ENCODE measurements around the gene GSTM3. TPM values are rescaled to one million over a fixed set of nuclear protein-coding genes. Genes with fewer than 3 reads are reported as not detected.

Gene GSTM3
- total and polyA plus RNA-seq, 2 of the 13 experiments (the other 11 are each of a cell fraction or from before 2014, with no cell fraction given), result 127 to 142 TPM

DNA sequence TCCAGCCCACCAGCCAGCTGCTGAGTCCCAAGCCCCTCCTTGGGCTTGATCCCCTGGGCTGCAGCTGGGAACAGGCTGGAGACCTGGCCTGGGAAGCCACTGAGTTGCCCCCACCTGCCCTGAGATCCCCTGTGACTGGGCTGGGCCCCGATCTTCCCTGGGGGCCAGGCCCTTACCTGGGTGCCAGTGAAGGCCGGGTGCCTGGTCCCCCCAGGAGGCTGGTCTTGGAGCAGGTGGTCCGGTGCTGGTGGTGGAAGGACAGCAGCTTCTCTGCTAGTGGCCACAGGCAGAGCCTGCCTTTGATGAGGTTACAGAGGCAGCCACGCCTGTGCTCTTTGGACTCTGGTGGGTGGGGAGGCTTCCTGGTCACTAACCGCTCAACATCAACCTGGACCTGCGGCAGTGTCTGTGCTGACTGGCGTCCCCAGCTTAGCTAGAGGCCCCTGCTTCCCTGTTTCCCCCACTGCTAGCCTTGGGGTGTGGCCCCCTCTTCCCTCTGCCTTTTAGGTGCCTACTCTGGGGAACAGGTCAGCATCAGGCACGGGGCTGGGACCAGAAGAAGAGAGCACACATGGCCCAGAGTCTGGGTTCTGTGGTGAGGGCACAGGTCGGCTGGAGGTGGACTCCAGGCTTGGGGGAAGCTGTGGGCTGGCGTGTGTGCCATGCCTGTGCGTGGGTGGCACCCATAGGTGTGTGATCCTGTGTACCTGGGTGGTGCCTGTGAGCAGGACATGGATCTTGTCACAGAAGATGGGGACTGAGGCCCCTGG lies 23.0 kb upstream of the GSTM3 start, which contains the start of gene EPS8L3 (continued):
- TF ChIP-seq ZNF563 (CRISPR knock-in tag; IDR thresholded peaks at IDR 0.05) (peak; percentile 79; the same call in 1 of the 2 replicates), FOXC1 (CRISPR knock-in tag; IDR thresholded peaks at IDR 0.05; ENCODE audit: borderline replicate concordance) (no peak), ZNF207 (IDR thresholded peaks at IDR 0.05; ENCODE audit: borderline replicate concordance) (no peak), ZNF343 (CRISPR knock-in tag; IDR thresholded peaks at IDR 0.05) (0 out of 2 replicates have a peak, but pooled peaks have one; percentile 42), NPAS2 (CRISPR knock-in tag; IDR thresholded peaks at IDR 0.05; ENCODE audit: borderline replicate concordance) (no peak), ZNF383 (CRISPR knock-in tag; IDR thresholded peaks at IDR 0.05; ENCODE audit: borderline replicate concordance) (no peak), REL (CRISPR knock-in tag; conservative IDR thresholded peaks at IDR 0.05) (no peak), SPEN (CRISPR knock-in tag; IDR thresholded peaks at IDR 0.05; ENCODE audit: low read depth) (peak; percentile 68), ZNF367 (CRISPR knock-in tag; IDR thresholded peaks at IDR 0.05; ENCODE audit: borderline replicate concordance) (no peak), FOXA1 (IDR thresholded peaks at IDR 0.05) (no peak), FOXA1 (CRISPR knock-in tag; IDR thresholded peaks at IDR 0.05) (no peak), MTA3 (CRISPR knock-in tag; IDR thresholded peaks at IDR 0.05) (no peak), SP5 (CRISPR knock-in tag; IDR thresholded peaks at IDR 0.05; ENCODE audit: borderline replicate concordance, low read depth) (peak; percentile 84), SRSF9 (IDR thresholded peaks at IDR 0.05; ENCODE audit: borderline replicate concordance, insufficient read depth, low read depth, low read length, poor library complexity, severe bottlenecking) (no peak), YY1 (IDR thresholded peaks at IDR 0.05; ENCODE audit: insufficient read depth, insufficient replicate concordance, low read depth, low read length) (peak; percentile 56), SAFB2 (CRISPR knock-in tag; IDR thresholded peaks at IDR 0.05; ENCODE audit: borderline replicate concordance, low read depth) (no peak; the same call in 1 of the 2 replicates), ZNF546 (CRISPR knock-in tag; conservative IDR thresholded peaks at IDR 0.05) (peak; percentile 56; the same call in 1 of the 2 replicates)
- TF ChIP-seq, protein P1, sequence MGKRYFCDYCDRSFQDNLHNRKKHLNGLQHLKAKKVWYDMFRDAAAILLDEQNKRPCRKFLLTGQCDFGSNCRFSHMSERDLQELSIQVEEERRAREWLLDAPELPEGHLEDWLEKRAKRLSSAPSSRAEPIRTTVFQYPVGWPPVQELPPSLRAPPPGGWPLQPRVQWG (CRISPR knock-in tag; IDR thresholded peaks at IDR 0.05; ENCODE audit: borderline replicate concordance, low read depth), result no peak
- TF ChIP-seq, protein P2, sequence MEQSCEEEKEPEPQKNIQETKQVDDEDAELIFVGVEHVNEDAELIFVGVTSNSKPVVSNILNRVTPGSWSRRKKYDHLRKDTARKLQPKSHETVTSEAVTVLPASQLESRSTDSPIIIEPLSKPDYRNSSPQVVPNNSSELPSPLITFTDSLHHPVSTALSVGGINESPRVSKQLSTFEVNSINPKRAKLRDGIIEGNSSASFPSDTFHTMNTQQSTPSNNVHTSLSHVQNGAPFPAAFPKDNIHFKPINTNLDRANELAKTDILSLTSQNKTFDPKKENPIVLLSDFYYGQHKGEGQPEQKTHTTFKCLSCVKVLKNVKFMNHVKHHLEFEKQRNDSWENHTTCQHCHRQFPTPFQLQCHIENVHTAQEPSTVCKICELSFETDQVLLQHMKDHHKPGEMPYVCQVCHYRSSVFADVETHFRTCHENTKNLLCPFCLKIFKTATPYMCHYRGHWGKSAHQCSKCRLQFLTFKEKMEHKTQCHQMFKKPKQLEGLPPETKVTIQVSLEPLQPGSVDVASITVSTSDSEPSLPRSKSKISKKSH (CRISPR knock-in tag; IDR thresholded peaks at IDR 0.05; ENCODE audit: borderline replicate concordance), result no peak
- TF ChIP-seq, protein P3, sequence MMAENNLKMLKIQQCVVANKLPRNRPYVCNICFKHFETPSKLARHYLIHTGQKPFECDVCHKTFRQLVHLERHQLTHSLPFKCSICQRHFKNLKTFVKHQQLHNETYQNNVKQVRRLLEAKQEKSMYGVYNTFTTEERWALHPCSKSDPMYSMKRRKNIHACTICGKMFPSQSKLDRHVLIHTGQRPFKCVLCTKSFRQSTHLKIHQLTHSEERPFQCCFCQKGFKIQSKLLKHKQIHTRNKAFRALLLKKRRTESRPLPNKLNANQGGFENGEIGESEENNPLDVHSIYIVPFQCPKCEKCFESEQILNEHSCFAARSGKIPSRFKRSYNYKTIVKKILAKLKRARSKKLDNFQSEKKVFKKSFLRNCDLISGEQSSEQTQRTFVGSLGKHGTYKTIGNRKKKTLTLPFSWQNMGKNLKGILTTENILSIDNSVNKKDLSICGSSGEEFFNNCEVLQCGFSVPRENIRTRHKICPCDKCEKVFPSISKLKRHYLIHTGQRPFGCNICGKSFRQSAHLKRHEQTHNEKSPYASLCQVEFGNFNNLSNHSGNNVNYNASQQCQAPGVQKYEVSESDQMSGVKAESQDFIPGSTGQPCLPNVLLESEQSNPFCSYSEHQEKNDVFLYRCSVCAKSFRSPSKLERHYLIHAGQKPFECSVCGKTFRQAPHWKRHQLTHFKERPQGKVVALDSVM (CRISPR knock-in tag; IDR thresholded peaks at IDR 0.05), result no peak
- TF ChIP-seq, protein P4, sequence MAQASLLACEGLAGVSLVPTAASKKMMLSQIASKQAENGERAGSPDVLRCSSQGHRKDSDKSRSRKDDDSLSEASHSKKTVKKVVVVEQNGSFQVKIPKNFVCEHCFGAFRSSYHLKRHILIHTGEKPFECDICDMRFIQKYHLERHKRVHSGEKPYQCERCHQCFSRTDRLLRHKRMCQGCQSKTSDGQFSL (CRISPR knock-in tag; IDR thresholded peaks at IDR 0.05), result 0 out of 2 replicates have a peak, but pooled peaks have one; percentile 42
- TF ChIP-seq, protein P5, sequence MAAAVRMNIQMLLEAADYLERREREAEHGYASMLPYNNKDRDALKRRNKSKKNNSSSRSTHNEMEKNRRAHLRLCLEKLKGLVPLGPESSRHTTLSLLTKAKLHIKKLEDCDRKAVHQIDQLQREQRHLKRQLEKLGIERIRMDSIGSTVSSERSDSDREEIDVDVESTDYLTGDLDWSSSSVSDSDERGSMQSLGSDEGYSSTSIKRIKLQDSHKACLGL (CRISPR knock-in tag; IDR thresholded peaks at IDR 0.05), result peak; percentile 92
- TF ChIP-seq, protein P6, sequence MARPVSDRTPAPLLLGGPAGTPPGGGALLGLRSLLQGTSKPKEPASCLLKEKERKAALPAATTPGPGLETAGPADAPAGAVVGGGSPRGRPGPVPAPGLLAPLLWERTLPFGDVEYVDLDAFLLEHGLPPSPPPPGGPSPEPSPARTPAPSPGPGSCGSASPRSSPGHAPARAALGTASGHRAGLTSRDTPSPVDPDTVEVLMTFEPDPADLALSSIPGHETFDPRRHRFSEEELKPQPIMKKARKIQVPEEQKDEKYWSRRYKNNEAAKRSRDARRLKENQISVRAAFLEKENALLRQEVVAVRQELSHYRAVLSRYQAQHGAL (CRISPR knock-in tag; IDR thresholded peaks at IDR 0.05; ENCODE audit: not compliant biosample characterization), result no peak

All from HepG2 (cell line).